COLO829 (cell line): Measurements from ENCODE around the gene BUD23.
"Not testable (repeated sequence)": the region's sequence is repeated elsewhere in the genome, so short reads cannot be mapped to it uniquely, and the experiment has no call there.

Source experiments
- DNase-seq: peaks from one replicate; pipeline ENCODE4 v3.0.0; 2012; ENCODE audit warnings: low spot score

Gene BUD23

DNA sequence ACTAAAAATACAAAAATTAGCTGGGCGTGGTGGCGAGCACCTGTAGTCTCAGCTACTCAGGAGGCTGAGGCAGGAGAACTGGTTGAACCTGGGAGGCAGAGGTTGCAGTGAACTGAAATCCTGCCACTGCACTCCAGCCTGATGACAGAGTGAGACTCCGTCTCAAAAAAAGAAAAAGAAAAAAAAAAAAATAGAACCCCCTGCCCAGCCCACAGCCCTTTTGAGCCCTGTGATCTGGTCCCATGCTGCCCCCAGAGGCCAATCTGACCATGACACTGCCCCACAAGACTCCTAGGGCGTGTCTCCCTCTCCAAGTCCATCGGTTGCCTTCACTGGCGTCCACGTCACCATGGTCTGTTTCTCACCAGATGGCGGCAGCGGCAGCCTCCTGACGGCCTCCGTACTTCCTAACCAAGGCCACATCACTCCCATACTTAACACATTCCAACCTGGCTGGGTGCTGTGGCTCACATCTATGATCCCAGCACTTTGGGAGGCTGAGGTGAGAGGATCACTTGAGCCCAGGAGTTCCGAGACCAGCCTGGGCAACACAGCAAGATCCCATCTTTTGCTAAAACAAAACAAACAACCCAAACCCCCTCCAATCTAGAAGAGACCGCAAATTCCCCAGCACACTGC is 18.1 kb downstream of the BUD23 start:
- peak; percentile 50 for DNase-seq

DNA sequence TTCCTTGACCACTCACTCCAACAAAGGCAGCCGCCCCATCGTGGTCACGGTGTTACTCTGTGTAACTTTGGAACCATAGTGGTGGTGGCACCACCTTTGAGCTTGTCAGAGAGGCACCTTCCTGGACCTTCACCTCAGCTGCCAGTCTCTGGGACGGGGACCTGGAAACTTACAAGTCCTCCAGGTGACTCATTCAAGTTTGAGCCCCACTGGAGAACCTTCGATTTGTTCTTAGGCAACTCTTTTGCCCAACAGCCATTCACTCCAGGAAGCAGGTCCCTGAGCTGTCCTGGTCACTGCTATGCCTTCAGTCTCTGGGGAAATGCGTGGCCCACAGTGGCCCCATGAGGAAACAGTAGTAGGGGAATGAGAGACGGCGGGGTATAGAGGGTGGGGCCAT is 18.8 kb downstream of the BUD23 start:
- DNase-seq = no peak

GRCh38 chr7:73702665-73703064 is 19.3 kb downstream of the BUD23 start:
- no peak for DNase-seq

GRCh38 chr7:73703225-73703624 is 19.8 kb downstream of the BUD23 start:
- no peak for DNase-seq

GRCh38 chr7:73703757-73704639 is 20.6 kb downstream of the BUD23 start:
- DNase-seq = peak; percentile 67

DNA sequence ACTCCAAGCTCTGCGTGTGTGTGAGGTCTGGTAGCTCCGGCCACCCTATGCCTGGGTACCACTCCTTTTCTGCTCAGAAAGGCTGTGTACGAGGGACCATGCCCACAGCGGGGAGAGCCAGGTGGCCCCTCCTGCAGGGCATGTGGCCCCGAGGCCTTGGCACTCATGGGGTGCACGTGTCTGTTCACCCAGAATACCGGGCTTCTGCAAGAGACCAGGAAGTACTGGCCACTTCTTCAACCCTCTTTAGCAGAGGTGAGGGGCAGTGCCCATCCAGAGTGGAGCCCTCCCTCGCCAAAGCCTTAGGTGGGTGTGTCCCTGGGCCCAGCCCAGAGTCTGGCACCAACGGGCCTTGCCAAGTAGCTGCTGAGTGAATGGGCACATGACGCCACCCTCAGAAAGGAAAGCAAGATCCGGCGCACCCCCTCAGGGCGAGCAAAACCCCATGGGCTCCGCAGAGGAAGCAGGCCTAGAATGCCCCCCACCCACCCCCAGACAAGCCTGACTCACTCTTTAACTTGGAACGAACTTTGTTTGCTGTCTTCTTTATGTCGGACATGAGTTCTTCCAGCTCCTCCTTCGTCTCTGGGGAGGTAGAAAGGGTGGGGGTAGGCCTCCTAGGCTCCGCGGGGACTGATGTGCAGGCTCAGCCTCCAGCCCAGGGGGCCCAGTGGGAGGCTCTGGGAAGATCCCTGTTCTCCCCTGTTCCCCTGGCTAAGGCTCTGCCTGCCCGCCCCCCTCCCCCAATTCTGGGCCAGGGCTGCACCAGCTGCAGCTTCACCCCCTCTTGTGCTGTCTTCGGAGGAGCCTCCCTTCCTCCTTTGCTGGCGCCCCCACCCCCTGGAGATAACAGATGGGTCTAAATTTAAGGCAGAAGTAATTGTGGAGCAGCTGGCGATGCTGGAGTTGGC is 21.5 kb downstream of the BUD23 start:
- no peak for DNase-seq

DNA sequence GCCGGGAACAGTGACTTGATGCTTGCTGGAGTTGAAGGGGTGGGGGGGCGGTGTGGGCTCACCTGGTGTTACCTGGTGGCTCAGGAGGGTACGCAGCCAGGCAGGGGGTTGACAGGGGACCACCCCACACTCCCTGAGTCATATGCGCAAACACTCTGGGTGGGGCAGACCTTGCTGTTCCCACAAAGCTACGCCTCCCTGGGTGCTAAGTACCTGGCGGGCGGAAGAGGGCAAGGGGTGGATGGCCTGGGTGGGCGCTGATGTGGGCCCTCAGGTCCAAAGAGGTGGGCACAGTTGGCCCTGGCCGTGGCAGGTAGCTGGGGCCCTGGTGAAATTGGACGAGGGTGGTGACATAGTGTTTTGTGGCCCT is 22.1 kb downstream of the BUD23 start:
- DNase-seq = no peak

DNA sequence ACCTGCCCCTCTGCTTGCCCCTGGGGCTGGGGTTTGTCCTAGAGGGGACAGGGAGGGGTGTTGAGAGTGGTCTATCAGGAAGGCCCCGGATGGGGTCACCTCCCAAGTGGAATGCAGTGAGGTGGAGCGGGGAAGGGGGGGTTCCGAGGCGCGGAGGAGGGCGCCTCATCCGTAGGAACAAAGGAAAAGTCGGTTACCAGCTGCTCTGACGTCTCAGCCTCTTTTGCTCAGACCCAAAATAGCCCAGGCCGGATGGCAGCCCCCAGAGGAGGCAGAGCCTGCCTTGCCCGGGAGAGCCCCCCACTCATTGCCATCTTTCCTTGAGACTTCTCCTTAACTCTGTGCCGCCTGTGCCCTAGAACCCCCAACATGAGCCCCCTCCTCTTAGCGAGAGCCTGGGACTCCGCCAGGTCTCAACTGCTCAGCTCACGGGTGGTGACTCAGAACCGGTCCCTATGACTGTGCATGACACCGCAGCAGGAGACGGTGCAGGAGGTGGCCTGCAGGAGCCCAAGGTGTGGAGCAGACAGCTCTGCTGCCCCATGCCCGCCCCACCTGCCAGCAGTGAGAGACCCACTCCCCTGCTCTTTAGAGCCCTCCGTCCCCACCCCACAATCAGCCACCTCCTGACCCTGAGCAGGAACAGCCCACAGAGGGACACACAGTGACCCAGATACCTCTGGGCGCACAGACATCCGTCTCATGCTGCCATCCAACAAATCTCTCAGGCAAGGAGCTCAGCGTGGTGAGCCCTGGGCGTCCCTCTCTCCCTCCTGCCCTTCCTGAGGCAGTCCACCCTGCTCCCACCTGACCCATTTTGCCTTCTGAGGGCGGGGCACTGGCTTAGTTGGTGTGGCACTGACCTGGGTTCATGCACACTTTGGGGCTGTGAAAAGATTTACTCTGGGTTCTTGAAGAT is 23.0 kb downstream of the BUD23 start:
- DNase-seq = no peak

DNA sequence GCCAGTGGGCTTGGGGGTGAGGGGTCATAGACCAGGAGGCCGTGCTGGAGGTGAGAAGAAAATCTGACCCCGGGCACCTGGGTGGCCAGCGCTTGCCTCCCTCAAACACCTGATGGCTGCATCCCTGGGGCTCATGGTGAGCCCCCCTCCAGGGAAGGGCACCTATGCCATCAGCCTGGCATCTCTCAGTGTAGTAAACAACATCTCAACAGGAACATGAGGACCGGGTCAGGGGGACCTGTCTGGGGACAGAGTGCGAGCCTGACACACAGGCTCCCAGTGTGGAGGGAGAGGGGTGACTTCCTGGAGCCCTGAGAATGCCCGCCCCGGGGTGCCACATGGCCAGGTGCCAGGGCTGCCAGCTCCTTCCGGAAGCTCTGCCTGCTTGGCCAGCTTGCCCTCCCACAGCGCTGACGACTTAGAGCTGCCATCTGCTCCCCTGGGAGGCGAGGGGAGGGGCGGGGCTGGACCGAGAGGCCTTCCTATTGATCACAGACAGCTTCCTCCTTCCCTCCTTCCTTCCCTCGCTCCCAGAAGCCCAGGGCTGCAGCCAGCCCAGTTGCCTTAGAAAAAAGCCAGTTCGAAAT is 23.7 kb downstream of the BUD23 start:
- no peak for DNase-seq

- no peak for DNase-seq
Measured at GRCh38 chr7:73708961-73709549, 25.7 kb downstream of the BUD23 start.

GRCh38 chr7:73712773-73713172 is 29.4 kb downstream of the BUD23 start:
- no peak for DNase-seq

- DNase-seq = not testable (repeated sequence)
Measured at GRCh38 chr7:73713319-73713718, 29.9 kb downstream of the BUD23 start.

GRCh38 chr7:73715648-73716317 is 32.4 kb downstream of the BUD23 start:
- peak; percentile 97 for DNase-seq

DNA sequence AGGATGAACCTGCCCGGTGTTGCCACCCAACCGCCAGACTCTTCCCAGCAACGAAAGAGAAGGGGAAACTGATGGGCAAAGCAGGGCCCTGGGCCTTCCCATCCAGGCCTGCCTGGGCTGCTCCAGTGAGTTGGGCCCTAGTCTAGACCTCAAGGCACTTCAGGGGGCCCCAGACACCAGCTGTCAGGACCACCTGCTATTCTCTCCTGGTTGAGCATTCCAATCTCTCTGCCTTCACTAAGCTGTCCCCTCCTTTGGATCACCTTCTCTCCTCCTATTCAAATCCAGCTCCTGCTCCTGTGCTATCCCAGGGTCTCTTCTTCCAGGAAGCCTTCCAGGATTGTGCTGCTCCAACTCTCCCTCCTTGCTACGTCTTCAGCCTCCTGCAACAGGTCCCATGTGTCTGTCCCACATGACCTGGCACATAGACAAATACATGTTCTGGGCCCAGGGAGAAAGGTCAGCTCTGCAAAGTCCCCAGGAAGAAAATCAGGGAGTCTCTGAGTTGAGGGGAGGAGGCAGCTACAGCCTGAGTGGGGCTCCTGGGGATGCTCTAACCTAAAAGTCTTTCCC is 33.0 kb downstream of the BUD23 start:
- no peak for DNase-seq

- no peak for DNase-seq
Measured at GRCh38 chr7:73717025-73717807, 33.8 kb downstream of the BUD23 start.

GRCh38 chr7:73717991-73718405 is 34.6 kb downstream of the BUD23 start:
- DNase-seq = no peak

DNA sequence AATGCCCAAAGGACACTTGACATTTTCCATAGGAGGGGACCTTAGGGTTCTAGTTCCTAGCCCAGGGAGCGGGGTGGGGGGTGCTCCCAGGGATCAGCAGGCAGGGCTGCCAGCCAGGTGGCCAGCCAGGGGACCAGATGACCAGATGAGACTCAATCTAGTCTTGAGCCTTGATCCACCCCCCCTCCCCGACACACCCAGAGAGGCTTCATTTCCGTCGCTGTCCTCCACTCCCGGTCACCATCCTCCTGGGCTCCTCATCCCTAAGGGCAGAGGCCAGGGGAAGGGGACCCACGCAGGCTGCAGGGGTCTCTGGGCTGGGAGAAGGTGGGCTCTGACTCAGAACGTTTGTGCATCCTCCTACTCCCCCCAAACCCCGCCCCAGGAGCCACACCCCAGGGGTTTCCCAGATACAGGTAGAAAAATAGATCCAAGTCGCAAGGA is 35.1 kb downstream of the BUD23 start:
- no peak for DNase-seq

DNA sequence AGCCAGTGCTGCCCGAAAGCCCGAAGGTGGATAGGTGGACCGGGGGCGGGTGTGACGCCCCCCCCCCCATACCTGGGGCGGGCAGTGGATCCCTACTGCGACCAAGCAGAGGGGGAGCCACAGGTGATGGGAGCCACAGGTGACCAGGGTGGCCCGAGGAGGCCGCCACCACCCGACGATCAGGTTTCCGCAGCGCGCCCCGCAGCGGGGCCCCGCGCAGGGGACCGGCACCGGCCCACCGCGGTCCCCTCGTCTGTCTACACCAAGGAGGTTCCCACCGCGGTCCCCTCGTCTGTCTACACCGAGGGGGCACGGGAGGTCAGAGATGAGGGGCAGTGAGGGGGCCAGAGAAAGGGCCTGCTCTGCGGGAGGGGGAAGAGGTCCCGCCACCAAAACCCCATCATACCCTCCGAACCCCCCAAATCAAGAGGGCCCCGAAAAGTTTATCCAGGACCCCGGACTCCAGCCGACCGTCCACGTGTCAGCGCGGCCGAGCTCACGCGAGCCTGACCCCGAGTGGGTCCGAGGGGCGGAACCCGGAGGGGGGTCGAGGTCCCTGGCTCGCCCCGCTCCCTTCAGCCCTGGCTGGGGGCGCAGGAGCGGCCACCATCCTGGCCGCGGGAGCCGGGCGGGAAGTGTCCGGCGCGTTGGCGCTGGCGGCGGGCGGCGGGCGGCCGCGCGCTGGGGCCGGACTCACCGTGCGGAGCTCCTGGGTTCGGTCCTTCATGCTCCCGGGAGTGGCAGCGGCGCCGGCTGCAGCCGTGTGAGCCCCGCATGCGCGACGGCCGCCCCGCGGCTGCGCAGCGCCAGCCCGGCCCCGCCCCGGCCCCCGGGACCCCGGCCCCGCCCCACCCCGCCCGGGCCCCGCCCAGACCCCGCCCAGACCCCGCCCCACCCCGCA is 35.8 kb downstream of the BUD23 start, which contains the start of gene STX1A:
Gene STX1A, minus strand, starts transcription at position 765 of the 901 bp plus-strand sequence. Its CDS starts 38 bp downstream, at position 727.
- peak; percentile 85 for DNase-seq
